Stimulated activated CD4-positive, alpha-beta T cell treated with anti-CD3 and anti-CD28 coated beads, Interleukin-1b, Interleukin-23, amount 100 ng/mL, for 4 hours (primary cell): ENCODE data around the gene GATD1.
A peak's percentile ranks its signal among the peaks of the same experiment; 100 is the strongest.

Experiments
- DNase-seq, 2 donors: peaks; one replicate each; pipeline ENCODE4 v3.0.0-alpha.2; 2020; ENCODE audit warnings: low read depth in 2 of 2

Gene GATD1

GRCh38 chr11:795634-796564 lies 18.6 kb upstream of the GATD1 start:
- DNase-seq, result peak; percentile 73

GRCh38 chr11:794766-795633 lies 17.7 kb upstream of the GATD1 start:
- no peak for DNase-seq

- no peak for DNase-seq
Observed at GRCh38 chr11:794013-794765, 16.9 kb upstream of the GATD1 start.

- no peak for DNase-seq
Observed at GRCh38 chr11:793556-793955, 16.3 kb upstream of the GATD1 start.

DNA sequence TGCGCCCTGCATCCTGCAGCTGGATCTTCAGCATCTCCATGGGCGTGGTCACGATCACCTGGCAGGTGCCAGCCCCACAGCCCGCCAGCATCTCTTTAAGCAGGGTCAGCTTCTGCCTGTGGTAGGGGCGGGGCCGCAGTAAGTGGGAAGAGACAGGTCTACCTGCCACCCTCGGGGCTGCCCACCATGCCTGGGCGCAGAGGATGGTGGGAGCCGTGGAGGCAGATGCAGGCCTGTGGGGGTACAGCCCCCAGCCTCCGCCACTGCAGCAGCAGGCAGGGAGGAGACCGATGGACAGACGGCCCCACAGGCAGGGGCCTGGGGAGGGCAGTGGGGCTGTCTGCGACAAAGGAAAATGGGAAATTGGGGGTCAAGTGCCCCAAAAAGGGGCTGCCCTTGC lies 15.6 kb upstream of the GATD1 start:
- no peak for DNase-seq

DNA sequence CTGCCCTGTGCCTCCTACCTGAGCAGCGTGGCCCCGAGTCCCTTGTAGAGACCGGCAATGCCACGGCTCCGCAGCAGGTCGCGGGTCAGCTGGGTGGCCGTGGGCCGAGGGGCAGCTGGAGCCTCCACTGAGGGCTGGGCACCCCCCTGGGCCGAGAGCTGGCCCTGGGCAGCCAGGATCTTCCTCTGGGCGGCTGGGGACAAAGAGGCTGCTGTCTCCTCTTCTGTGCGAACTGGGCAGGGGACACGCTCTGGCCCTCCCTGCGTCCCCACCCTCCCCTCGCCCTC lies 15.2 kb upstream of the GATD1 start:
- DNase-seq, result no peak

- DNase-seq, result no peak
Observed at GRCh38 chr11:791658-792534, 14.6 kb upstream of the GATD1 start.

- no peak for DNase-seq
Observed at GRCh38 chr11:790721-791564, 13.7 kb upstream of the GATD1 start.

DNA sequence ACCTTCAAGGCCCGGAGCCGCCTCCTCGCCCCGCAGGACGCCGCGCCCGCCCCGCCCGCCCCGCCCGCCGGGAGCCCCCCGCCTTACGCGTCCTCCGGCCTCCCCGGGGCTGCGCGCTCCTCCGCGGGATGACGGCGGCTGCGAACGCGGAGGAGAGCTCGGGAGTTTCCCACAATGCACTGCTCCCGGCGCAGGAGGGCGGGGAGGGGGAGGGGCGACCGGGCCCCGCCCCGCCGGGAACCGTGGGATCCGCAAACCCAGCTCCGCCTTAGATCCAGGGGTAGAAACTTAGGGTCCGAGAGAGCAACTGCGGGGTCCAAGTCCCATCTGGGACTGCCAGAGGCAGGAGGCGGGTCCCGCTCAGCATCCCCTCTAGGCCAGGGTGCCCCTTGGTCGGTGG lies 12.7 kb upstream of the GATD1 start, which contains the start of gene CEND1:
Gene CEND1, minus strand, starts transcription at position 148 of the 400 bp plus-strand sequence. CDS start 1,514 bp downstream, outside the sequence.
- DNase-seq, result peak in 1 of 2 donors; percentile 52

DNA sequence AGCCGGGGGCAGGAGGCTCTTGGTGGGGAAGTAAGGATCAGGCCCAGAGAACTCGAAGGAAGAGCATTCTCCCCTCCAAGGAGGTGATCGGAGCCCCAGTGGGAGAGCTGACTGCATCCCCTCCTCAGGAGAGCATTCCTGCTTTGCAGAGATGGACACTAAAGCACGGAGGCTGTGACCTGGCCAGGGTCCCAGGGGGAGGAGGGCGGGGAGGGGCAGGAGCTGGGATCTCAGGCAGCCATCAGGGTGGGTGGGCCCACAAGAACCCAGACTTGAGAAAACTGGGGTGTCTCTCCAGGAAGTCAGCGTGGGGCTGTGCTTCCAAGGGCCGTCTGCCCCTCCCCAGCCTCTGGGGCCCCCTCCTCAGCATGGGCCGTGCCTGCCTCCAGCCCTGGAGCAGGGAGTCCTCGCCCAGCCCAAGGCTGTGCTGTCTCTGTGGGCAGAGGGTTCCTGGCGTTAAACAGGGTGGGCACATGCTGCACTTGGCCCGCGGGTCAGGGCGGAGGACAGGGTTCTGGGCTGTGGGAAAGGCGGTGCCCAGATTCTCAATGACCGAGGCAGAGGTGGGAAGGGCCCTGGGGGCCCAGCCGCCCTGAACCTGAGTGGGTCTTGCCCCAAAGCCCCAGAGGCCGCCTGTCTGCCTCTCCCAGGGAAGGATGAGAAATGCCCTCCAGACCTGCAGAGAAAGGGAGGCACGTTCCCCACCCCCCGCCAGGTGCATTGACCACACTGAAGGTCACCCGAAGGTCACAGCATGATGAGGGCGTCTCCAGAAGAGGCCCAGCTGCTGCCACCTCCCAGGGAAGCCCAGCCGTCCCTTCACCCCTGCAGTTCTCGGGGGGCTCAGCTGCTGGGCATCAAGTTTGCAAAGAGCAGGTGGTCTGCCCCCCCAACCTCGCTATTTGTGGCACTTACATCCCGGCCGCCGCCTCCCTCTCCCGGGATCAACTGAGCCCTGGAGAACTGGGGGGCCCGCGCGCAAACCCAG lies 12.0 kb upstream of the GATD1 start:
- no peak for DNase-seq

DNA sequence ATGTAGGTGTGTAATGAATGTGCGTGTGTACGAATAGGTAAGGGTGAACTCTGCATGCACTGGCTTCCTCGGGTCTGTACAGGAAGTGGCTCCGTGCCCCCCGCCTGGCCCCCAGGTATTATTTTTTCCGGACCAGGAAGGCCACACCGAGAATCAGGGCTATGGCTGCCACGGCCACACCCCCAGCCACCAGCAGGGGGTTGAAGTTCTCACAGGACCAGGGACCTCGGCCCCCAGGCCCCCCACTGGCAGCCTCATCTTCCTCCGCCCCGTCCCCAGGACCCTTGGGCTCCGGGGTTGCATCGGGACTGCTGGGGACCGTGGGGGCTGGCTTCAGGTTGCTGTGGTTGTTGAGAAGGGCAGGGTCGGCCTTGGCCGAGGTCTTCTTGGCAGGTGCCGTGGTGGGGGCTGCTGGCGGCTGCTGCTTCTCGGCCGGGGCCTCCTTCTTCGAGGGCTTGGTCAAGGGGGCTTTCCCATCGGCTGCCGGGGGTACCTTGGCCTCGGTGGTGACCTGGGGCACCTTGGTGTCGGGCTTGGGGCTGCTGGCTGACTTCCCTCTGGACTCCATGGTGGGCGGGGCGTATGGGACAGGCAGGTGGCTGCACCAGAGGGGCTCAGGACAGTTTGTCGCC lies 10.8 kb upstream of the GATD1 start:
- no peak for DNase-seq

- DNase-seq, result no peak
Observed at GRCh38 chr11:787084-787675, 9.9 kb upstream of the GATD1 start.

DNA sequence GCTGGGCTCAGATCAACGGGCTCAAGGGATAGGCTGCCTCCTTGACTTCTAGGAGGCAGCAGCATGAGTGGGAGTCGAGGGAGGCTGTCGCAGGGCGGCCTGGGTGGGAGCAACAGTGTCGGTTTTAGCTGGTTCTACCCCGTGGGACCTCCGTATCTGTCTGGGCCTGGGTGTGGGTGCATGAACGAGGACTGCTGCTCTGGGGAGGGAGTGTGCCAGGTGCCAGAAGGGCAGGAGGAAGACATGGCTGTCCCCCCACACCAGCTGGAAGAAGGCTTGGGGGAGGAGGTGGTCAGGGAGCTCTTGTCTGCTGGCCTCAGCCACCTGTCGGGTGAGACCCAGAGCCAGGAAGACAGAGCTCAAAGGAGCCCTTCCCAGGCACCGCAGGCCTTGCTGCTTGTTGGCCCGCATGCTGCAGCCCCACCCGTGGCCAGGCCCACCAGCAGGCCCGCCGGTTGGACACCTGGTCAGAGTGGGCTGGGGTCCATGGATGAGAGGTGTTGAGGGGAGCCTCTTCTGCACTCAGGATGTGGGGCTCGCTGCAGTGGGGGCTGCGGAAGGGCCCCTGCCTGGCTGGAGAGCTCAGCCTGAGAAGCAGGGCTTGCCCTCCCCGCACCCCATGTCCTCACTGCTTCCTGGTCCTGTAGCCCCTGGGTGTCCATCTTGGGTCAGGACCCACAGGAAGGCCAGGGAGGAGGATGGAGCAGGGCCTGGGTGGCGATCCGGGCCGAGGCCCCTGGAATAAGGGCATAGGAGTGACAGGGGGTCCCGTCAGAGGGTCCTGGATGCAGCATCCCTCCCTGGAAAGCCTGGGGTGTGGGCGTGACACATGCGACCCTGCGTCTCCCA lies 9.2 kb upstream of the GATD1 start:
- DNase-seq, result no peak

- no peak for DNase-seq
Observed at GRCh38 chr11:783581-784015, 6.3 kb upstream of the GATD1 start.

GRCh38 chr11:782264-783174 lies 5.2 kb upstream of the GATD1 start:
- no peak for DNase-seq

DNA sequence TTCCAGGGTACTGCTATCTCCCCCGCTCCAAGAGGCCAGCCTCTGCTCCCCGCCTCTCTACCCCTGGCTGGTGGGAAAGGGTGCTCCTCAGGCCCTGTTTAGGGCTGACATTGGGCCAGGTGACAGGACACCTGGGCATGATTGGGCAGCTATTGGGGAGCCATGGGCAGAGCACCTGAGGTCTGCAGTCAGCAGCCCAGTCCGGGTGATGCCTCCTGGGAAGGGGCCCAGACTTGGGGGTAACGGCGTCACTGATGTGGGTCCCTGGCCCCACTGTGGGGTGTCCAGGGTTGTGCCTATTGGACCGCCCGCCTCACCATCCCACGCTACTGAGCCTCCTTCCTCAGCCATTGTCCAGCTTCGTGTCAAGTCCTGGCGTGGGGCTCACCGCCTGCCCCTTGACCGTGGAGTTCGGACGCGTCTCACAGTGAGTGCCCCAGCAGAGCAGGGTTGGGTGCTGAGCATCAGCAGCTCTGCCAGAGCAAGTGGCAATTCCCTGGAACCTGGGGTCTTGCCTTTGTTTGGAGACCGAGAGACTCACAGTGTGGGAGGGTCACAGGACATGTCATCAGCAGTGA lies 2.8 kb upstream of the GATD1 start:
- DNase-seq, result no peak
